KOPT-K1 (cell line): ENCODE data around the gene GPR78.

Source experiments
- H3K27ac ChIP-seq: fragments of 200-600 bp; sonication (generic); 2 replicates; pipeline ENCODE4 v1.5.1; 2016; ENCODE audit warnings: antibody characterized with exemption, mild to moderate bottlenecking, low read depth, low read length; ENCODE audit not compliant: poor library complexity, severe bottlenecking
- H3K36me3 ChIP-seq: fragments of 200-600 bp; sonication (generic); 2 replicates; pipeline ENCODE4 v1.5.1; 2017; ENCODE audit warnings: antibody characterized with exemption, mild to moderate bottlenecking, low read length, moderate library complexity; ENCODE audit not compliant: insufficient read depth
- H3K9me3 ChIP-seq: fragments of 200-600 bp; sonication (generic); 2 replicates; pipeline ENCODE4 v1.5.1; 2017; ENCODE audit warnings: antibody characterized with exemption, low read length, mild to moderate bottlenecking; ENCODE audit not compliant: insufficient read depth, poor library complexity, severe bottlenecking

GPR78 gene

DNA sequence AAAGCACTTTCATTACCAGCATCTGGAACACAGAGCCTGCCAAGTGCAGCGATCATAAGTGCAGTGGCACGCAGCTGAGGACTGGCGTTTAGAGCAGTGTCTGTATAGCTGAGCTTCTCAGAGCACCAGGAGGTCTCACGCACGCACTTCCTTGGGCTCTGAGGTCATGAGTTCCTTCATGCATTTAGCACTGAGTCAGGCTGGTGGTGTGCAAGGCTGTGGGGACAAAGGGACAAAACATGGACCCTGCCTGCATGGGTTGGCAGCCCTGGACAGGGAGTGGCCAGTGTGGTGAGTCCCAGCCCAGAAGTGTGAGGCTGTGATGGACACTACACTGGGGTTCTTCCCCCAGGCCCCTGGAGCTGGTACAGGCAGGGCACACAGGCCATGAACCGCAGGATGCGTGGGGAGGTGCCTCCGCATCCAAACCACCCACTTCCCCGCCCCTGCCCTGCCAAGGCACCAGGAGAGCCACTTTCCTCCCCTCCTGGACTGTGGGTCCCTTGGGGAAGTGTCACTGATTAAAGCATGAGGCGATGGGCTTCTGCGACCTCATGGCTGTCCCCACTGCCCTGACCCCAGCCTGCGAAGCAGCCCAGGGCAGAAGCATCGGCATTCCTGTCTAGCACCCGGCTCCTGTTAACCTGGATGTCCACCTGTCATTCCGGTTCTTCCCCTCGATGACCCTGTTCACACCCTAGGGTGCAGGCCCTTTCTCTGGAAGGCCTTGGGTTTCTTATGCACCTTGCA is 37.2 kb upstream of the GPR78 start:
- Histone ChIP-seq H3K27ac (no peak overlapping the region), H3K36me3 (no peaks in the 10 kb centered on the region), H3K9me3 (no peaks in the 10 kb centered on the region)

DNA sequence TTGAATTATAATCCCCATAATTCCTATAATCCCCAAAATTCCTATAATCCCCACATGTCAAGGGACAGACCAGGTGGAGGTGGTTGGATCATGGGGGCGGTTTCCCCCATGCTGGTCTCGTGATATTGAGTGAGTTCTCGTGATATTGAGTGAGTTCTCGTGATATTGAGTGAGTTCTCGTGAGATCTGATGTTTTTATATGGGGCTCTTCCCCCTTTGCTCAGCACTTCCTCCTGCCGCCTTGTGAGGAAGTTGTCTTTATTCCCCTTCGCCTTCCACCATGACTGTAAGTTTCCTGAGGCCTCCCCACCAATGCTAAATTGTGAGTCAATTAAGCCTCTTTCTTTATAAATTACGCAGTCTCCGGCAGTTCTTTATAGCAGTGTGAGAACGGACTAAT is 36.6 kb upstream of the GPR78 start:
- H3K27ac ChIP-seq, result no peak overlapping the region
- no peaks in the 10 kb centered on the region for H3K9me3 ChIP-seq
- no peaks in the 10 kb centered on the region for H3K36me3 ChIP-seq

DNA sequence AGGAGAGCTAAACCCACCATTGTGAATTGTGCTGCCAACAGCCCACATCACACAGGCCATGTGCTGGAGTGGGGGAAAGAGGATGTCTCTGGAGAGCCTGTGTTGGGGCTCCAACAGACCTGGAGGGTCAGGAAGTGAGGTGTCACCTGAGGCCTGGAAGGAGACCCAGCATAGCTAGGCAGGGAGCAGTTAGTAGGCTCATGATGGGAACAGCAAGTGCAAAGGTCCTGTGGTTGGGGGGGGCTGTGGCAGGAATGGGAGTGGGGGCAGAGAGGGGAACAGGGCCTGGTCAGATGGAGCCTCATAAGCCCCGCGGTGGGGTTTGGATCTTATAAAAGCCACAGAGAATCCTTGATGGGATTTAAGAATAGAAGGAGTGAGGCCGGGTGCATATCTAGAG is 35.9 kb upstream of the GPR78 start:
- no peak overlapping the region for H3K27ac ChIP-seq
- H3K36me3 ChIP-seq, result no peaks in the 10 kb centered on the region
- H3K9me3 ChIP-seq, result no peaks in the 10 kb centered on the region

DNA sequence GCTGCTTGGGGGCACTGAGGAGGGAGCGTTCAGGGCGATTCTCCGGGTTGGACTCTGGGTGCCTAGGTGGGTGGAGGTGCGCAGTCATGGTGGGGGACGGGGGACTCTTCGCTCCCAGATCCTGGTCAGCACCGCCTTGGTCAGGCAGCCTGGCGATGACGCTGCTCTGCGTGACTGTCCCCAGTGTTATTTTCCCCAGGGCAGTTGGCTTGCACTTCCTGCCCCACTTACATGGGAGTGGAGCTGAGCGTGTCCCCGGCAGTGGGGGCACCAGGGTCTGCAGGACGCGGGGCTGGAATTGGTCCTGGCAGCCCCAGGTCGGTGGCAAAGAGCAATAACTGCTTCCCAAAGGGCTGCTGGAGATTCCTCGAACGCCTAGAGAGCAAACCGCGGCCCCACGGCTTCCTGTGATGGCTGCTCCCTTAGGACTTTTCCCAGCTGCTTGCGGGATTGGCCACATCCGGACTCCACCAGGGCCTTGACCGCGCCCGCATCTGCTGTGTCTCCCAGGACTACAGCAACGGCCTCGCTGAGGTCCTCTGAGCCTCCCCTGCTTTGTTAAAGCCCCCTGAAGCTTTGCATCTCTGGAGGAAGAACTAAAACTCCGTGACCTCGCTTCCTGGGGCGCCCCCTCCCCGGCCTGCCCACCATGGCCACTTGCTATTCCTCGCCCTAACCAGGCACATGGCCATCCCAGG is 35.3 kb upstream of the GPR78 start:
- no peaks in the 10 kb centered on the region for H3K36me3 ChIP-seq
- H3K27ac ChIP-seq, result no peak overlapping the region
- H3K9me3 ChIP-seq, result no peaks in the 10 kb centered on the region

DNA sequence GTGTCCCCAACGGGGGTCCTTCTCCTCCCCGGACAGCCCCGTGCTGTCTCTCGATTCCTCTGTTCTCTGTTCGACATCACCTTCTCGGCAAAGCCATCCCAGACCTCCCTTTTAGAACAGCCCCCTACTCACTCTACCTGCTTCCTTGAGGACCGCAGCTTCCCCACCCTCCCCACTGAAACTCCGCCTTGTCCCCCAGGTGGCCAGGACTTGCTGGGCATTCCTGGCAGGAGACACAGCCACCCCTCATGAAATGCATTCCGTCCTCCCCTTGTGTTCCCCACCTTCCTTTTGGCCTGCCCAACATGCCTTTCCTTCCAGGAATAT is 34.8 kb upstream of the GPR78 start:
- no peak overlapping the region for H3K27ac ChIP-seq
- no peaks in the 10 kb centered on the region for H3K36me3 ChIP-seq

DNA sequence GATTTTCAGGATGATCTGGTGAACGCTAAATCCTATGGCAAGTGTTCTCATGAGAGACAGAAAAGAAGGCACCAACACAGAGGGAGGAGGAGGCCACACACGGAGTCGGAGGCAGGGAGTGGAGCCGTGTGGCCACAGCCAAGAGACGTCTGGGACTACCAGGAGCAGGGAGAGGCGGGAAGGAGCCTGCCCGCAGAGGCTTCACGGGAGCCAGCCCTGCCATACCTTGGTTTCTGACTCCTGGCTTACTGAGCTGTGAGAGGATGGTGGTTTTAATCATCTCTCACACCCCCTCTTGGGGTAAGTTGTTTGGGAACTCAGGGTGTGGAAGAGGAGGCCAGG is 33.5 kb upstream of the GPR78 start:
- H3K27ac ChIP-seq, result no peak overlapping the region
- no peaks in the 10 kb centered on the region for H3K9me3 ChIP-seq
- no peaks in the 10 kb centered on the region for H3K36me3 ChIP-seq

More for the DNA sequence above, 34.8 kb upstream of the GPR78 start:
- H3K9me3 ChIP-seq, result no peaks in the 10 kb centered on the region

DNA sequence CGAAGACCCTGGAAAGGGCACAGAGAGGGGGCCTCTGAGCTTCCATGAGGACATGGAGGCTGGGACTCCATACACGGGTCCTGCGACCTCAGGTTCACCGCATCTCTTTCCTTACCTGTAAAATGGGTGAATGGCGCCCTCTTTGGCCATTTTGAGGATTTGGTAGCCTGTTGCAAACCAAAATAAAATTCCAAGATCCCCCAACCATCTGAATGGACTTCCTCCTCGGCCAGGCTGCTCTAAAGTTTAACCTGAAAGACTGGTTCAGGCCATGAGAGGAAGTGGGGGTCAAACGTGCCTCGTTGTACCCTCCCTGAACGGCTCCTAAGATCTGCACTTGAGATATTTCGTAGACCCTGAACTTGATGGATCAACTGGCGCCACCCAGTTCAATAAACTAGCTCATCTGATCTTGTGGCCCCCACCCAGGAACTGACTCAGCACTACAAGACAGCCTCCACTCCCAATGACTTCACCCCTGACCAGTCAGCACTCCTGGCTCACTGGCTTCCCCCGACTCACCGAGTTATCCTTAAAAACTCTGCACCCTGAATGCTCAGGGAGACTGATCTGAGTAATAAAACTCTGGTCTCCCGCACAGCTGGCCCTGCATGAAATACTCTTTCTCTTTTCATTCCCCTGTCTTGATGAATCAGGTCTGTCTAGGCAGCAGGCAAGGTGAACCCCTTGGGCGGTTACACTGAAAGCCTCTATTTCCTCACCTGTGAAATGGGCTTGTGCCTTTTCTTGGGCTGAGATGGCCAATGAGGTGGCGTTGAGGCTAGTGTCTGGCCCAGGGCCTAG is 32.9 kb upstream of the GPR78 start:
- H3K36me3 ChIP-seq, result no peaks in the 10 kb centered on the region
- no peak overlapping the region for H3K27ac ChIP-seq
- H3K9me3 ChIP-seq, result no peaks in the 10 kb centered on the region

DNA sequence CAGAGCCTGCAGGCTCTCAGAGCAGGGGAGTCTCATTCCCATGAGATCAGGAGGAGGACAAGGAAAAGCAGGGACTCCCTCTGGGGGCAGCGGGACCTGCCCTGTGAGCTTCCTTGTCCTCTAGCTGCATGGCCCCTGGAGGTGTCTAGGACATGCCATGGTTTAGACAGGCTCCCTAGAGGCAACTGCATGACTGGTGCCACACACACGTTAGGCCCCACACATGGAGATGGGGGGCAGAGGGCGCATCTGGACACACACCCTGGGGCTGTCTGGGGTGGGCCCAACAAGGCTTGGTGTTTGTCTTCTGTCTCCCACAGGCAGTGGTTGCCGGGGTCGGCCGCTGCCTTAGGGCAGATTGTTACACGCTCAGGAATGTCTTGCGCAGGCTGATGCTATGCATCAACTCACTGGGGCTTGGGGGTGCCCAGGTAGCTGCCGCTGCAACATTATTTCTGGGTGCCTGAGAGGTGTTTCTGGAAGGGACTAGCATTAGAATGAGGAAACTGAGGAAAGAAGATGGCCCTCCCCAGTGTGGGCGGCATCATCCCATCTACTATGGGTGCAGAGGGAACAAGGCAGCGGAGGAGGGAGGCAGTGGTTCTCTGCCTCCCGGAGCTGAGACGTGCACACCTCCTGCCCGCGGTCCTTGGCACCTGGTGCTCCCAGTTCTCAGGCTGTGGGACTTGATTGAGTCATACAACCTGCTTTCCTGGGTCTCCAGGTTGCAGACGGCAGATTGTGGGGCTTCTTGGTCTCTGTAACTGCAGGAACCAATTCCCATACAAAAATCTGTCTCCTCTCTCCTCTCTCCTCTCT is 32.1 kb upstream of the GPR78 start:
- Histone ChIP-seq H3K36me3 (no peaks in the 10 kb centered on the region), H3K27ac (no peak overlapping the region)

DNA sequence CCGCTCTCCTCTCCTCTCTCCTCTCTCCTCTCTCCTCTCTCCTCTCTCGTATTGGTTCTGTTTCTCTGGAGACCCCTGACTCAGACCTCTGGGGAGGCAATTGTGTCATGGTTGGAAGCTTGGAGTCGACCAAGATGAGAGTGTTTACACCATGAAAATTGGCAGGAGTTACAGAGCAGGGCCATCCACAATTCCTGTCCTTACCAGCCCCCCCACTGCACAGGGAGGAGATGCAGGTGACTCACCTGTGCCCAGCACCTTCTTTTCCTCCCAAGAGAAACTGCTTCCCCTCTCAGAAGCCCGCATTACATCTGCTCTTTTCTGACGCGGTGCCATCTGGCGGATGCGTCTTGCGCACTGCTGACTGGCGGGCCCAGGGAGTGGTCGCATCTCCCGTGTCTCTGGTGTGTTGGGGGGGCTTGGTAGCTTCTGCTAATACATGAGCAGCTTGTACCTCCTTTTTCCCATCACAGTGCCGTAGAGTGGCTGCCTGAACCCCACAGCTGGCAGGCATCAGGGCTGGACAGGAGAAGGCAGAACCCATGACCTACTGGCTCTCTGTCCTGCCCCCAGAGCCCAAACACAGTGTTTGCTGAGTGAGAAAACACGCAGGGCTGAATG is 31.4 kb upstream of the GPR78 start:
- Histone ChIP-seq H3K9me3 (no peaks in the 10 kb centered on the region), H3K27ac (no peak overlapping the region)

More for the DNA sequence above, 32.1 kb upstream of the GPR78 start:
- H3K9me3 ChIP-seq, result no peaks in the 10 kb centered on the region

DNA sequence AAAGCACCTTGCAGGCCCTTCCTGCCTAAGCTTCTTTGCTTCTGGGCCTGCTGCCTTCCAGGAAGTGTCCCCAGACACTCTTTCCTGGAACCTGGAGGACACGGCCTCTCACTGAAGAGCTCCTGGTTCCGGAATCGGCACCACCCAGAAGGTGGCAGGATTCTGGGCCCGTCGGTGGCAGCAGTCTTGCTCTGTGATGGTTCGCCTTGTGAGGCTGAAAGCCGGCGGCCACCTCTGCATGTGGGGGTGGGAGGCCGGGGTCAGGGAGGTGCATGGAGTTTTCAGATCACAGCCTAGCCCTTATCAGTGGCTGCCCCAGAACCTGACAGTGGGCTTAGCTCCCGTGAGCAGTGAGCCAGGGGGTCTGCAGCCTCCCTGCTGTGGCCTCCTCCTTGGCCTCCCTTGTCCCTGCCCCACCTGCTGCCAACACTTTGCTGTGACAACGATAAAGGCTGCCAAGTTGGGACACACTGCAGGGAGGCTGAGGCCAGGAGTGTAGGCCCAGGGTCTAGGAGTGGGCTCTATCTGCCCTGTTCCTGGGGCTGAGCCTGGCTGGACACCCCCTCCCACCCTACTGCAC is 30.8 kb upstream of the GPR78 start:
- Histone ChIP-seq H3K9me3 (no peaks in the 10 kb centered on the region), H3K36me3 (no peaks in the 10 kb centered on the region), H3K27ac (no peak overlapping the region)

More for the DNA sequence above, 31.4 kb upstream of the GPR78 start:
- H3K36me3 ChIP-seq, result no peaks in the 10 kb centered on the region

DNA sequence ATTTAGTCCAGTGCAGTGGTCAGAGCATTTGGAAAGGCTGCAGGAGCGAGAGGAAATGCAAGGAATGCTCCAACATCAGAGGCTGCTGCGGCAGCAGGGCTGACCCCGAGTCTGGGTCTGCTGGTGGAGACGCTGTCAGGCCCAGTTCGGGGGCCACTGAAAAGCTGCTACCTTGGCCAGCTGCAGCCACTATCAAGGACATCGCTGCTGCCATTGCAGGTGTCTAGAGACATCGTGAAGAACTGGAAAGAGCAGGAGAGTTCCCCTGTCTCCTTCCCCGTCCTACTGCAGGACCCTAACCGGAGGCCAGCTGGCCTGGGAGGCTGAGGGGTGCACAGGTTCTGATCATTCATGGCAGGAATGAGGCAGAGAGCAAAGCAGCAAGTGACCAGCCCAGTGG is 29.5 kb upstream of the GPR78 start:
- Histone ChIP-seq H3K36me3 (no peaks in the 10 kb centered on the region), H3K27ac (no peak overlapping the region)

DNA sequence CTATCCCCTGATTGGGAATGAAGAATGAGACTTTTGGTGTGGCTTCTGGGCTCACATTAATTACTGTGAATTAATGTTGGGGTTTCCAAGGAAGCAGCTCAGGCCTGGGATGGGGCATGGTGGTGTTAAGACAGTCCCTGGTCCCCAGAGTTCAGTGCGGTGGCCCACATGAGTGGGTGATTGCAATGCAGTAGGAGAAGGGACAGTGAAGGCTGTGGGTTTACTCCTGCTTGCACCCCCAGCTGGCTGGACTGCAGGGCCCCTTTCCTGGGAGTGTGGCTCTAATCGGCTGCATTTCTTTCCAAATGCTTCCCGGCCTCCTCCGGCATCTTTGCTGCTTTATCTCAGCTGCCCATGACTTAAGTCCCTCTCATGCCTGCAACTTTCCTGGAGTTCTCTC is 28.2 kb upstream of the GPR78 start:
- H3K27ac ChIP-seq, result no peak overlapping the region
- H3K36me3 ChIP-seq, result no peaks in the 10 kb centered on the region
- no peaks in the 10 kb centered on the region for H3K9me3 ChIP-seq

More for the DNA sequence above, 29.5 kb upstream of the GPR78 start:
- no peaks in the 10 kb centered on the region for H3K9me3 ChIP-seq

DNA sequence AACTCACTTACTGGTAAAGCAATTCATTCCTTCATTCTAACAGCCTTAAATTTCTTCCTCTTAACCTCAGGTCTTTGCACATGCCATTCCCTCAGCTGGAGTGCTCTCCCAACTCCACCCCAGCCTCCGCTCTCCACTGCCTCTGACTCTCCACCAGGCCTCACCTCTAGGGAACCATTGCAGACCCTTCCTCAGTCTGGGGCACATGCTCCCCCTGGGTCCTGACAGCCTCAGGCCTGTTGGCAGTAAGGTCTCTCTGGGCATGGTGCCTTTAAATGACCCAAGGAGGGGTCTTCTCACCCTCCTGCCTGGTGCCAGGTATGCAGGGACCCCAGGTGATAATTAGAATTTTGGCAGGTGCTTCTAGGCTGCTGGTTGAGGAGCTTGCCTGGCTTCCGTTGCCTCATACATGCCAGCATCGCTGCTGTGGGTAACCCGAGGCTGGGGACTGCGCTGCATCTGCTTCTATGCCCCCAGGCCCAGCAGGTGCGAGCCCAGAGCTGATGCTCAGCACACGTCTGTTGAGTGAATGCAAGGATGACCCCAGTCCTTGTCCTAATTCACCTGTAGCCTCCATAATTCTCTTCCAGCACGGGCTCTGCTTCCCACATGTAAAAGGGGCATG is 27.5 kb upstream of the GPR78 start:
- no peaks in the 10 kb centered on the region for H3K36me3 ChIP-seq

DNA sequence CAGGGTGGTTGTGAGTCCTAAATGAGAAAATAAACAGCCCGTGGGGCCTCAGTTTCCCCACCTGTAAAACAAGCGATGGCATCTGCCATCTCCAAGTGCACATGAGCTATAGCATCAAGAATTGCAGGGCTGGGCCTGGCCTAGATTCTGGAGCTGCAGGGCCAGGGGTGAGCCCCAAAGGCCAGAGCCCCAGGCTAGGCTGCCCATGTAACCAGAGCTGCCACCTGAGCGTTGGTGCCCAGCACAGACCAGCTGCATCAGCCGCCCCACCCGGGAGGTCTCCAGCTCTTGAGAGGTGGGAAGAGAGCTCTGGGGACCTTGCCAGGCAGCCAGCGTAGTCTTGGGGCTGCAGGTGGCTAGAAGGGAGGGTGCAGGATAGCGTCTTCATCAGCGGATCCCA is 27.0 kb upstream of the GPR78 start:
- H3K9me3 ChIP-seq, result no peaks in the 10 kb centered on the region
- H3K27ac ChIP-seq, result no peak overlapping the region

More for the DNA sequence above, 27.5 kb upstream of the GPR78 start:
- H3K9me3 ChIP-seq, result no peaks in the 10 kb centered on the region
- H3K27ac ChIP-seq, result no peak overlapping the region

More for the DNA sequence above, 27.0 kb upstream of the GPR78 start:
- H3K36me3 ChIP-seq, result no peaks in the 10 kb centered on the region
